Measurements from ENCODE around the gene PCDH11X.
"Not testable (repeated sequence)": the region's sequence is repeated elsewhere in the genome, so short reads cannot be mapped to it uniquely, and the experiment has no call there.

PCDH11X gene, protein sequence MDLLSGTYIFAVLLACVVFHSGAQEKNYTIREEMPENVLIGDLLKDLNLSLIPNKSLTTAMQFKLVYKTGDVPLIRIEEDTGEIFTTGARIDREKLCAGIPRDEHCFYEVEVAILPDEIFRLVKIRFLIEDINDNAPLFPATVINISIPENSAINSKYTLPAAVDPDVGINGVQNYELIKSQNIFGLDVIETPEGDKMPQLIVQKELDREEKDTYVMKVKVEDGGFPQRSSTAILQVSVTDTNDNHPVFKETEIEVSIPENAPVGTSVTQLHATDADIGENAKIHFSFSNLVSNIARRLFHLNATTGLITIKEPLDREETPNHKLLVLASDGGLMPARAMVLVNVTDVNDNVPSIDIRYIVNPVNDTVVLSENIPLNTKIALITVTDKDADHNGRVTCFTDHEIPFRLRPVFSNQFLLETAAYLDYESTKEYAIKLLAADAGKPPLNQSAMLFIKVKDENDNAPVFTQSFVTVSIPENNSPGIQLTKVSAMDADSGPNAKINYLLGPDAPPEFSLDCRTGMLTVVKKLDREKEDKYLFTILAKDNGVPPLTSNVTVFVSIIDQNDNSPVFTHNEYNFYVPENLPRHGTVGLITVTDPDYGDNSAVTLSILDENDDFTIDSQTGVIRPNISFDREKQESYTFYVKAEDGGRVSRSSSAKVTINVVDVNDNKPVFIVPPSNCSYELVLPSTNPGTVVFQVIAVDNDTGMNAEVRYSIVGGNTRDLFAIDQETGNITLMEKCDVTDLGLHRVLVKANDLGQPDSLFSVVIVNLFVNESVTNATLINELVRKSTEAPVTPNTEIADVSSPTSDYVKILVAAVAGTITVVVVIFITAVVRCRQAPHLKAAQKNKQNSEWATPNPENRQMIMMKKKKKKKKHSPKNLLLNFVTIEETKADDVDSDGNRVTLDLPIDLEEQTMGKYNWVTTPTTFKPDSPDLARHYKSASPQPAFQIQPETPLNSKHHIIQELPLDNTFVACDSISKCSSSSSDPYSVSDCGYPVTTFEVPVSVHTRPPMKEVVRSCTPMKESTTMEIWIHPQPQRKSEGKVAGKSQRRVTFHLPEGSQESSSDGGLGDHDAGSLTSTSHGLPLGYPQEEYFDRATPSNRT (N-terminal part only)

DNA sequence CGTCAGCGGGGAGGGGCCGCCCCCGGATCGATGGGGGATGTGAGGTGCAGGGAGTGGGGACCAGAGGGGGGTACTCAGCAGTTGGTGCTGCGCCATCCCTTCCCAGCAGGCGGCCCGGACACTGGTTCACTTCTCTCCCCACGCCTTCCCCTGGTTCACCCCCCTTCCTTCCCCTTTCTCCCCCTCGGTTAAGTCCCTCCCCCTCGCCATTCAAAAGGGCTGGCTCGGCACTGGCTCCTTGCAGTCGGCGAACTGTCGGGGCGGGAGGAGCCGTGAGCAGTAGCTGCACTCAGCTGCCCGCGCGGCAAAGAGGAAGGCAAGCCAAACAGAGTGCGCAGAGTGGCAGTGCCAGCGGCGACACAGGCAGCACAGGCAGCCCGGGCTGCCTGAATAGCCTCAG, at the start of gene PCDH11X:
PCDH11X (plus strand) TSS at position 241 of the 400 bp plus-strand sequence. CDS start 56,130 bp downstream, outside the sequence.
- DNase-seq: peak in 1 of 2 donors; percentile 1

- not testable (repeated sequence) for DNase-seq
Observed at GRCh38 chrX:91747446-91747845, 31.7 kb upstream of the PCDH11X start.

DNA sequence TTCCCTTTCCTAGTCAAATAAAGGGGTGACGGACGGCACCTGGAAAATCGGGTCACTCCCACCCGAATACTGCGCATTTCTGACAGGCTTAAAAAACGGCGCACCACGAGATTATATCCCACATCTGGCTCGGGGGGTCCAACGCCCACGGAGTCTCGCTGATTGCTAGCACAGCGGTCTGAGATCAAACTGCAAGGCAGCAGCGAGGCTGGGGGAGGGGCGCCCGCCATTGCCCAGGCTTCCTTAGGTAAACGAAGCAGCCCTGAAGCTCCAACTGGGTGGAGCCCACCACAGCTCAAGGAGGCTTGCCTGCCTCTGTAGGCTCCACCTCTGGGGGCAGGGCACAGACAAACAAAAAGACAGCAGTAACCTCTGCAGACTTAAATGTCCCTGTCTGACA, 26.2 kb upstream of the PCDH11X start:
- not testable (repeated sequence) for DNase-seq

DNA sequence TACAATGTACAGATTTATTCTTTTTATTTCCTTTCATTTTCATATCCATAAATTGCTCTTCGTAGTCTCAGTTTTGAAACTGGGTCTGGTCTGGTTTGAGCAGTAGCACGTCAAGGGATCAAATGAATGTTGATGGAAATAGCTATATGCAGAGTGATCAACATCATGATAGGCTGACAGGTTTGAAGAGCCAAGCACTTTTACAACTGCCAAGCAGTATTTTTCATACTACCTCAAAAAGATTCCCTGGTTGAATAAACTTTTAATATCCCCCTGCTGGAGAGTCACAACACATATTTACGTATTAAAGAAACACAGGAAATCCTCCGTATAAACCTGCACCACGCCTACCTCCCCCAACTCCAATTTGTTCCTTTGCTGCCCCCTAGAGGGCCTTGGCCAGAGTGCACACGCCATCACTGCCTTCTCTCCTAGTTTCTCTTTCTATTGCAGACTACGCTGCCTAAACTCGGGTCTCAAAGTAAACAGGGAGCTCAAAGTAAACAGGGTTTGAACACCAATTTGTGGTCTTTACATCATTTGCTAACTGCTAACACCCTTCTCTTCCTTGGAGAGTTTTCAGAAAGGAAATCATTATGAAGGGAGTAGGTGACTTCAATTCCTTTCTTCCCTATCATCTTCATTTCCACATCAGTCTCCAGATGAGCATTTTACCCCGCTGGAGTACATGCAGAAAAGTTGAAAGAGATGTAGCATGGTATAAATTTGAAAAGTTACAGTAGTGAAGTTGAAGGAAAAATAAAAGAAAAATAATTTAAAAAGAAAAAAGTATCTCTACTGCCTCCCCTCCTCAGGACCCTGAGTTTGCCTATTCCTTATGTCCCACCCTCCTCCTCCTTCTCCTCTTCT, 8.3 kb upstream of the PCDH11X start:
- DNase-seq: not testable (repeated sequence)

DNA sequence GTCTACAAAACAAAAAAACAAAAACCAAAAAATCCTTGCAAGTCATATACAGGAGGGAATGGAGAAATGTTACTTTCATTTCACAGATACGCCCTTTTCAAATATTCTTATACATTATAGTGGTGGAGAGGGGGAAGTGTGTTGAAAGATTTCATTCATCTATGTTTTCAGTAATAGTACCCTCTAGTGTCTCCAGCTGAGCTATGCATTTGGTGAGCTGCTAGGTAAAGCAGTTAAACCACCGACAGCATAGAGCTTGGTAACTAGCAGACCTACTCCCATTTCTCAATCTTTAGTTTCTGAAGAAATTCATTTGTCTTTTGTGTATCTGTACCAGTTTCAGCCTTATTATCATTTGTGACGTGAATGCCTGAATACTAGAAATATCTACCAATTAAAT, 5.2 kb upstream of the PCDH11X start:
- not testable (repeated sequence) for DNase-seq

DNA sequence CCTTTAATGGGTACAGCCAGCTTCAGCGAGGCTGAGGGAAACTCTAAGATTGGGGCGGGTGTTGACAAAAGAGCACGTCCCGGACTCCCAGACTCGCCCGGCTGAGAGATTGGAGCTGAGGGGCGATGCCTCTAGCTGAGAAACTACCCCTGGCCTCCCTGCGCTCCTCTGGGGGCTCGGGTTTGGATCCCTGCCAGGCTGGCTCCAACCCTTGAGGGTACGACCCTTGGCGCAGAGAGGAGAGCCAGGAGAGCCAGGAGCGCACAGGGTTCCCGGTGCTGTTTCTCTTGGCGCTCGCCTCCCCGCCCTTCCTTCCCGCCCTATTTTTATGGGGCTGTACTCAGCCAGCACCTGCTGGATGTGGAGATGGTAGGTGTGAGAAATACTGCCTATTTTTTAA, 833 bp downstream of the PCDH11X start:
- not testable (repeated sequence) for DNase-seq

DNA sequence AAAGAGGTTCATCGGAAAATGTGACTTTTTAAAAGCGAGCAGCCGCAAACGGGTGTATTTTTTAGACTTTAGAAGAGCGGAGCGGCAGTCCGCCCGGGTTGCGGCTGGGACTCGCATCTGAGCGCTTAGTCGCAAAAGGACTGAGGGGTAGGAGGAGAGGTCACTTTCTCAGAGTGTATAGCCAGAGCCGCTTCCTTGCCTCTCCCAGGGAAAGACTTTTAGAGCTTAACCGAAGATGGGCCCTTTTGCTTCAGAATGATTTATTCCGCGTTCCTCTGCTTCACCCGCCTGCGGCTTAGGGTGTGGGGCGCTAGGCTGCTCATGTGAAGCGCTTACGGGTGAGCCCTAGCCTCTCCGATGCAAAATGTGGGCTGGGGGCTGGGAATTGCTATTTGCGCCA, 1.5 kb downstream of the PCDH11X start:
- not testable (repeated sequence) for DNase-seq

DNA sequence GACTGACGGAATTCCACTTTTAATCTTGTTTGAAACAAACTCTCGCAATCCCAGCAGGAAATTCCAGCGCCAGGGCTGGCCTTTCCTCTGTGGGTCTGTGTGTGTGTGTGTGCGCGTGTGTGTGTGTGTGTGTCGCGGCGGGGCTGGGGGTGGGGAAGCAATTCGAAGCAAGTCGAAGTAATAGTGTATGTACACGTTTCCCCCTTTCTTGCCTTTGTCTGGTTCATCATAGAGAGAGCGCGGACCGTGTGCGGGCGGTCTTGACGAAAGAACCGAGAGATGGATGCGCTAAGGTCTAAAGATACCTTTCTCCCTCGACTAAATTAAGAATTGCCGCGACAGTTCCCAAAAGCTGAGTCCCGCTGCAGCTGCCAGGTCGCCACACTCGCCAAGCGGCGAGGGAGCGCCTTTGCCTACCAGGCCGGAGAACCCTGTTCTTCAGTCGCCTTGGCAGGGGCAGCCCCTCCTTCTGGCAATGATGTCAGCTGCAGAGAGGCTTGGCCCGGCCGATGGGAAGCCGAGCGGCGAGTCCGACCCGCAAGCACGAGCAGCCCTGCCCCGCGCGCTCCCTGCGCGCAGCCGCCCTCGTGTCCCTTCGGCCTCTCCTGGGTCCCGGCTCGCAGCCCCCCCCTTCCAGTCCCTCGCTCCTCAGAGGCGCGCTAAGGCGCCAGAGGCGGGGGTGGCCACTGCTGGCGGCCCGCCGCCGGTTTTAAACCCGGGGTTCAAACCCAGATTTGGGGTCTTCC, 2.6 kb downstream of the PCDH11X start:
- DNase-seq: not testable (repeated sequence)

GRCh38 chrX:91782825-91783224, 3.6 kb downstream of the PCDH11X start:
- DNase-seq: not testable (repeated sequence)

- not testable (repeated sequence) for DNase-seq
Observed at GRCh38 chrX:91817537-91817936, 38.4 kb downstream of the PCDH11X start.

- DNase-seq: not testable (repeated sequence)
Observed at GRCh38 chrX:91825321-91825720, 46.1 kb downstream of the PCDH11X start.
